Skeletal muscle cell (primary cell): Measurements from ENCODE around the gene OLFML2A.
A peak's percentile ranks its signal among the peaks of the same experiment; 100 is the strongest.
"Not testable (repeated sequence)": the region's sequence is repeated elsewhere in the genome, so short reads cannot be mapped to it uniquely, and the experiment has no call there.

Experiments used
- DNase-seq: peaks from one replicate; pipeline ENCODE4 v3.0.0-alpha.2; 2010; ENCODE audit warnings: low read depth
- H3K4me3 ChIP-seq: 2 replicates; pipeline ENCODE4 v1.5.1; 2011; ENCODE audit warnings: low read depth, mild to moderate bottlenecking, control low read depth, low read length, moderate library complexity

OLFML2A gene

DNA sequence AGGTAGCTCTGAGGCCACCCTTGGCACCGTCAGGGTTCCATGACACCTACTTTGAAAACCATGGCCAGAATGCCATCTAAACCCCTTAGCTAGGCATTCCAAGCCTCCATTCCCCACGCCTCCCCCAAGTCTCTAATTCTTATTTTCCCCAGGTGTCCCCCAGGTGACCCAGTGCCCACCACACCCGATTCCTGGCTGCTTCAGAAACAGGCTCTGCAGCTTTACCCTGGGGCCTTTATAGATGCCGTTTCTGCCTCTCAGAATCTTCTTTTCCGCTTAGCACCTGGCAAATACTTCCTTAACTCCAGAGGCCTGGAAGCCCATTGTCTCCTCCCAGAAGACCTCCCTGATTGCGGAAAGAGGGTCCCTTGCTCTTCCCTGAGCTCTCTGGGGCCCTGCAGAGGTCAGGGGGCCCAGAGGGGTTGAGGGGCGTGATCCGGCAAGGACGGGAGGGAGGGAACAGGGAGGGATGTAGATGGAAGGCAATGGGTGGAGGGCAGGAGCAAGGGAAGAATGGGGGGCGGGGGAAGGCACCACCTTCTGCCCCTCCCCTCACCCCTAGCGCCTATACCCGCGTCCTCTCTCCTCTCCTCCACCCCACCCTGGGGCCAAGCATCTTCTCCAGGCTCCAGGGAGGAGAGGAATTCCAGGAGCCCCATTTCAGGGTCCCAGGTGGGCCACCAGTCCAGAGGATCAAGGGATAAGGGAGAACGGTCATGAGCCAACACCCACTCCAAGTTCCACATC, 64.3 kb downstream of the OLFML2A start:
- H3K4me3 ChIP-seq, result no peak overlapping the region
- DNase-seq, result no peak

GRCh38 chr9:124843456-124844034, 66.6 kb downstream of the OLFML2A start:
- peak; percentile 56 for DNase-seq

GRCh38 chr9:124844291-124844690, 67.4 kb downstream of the OLFML2A start:
- H3K4me3 ChIP-seq, result no peak overlapping the region
- no peak for DNase-seq

More at GRCh38 chr9:124843456-124844034, 66.6 kb downstream of the OLFML2A start:
- H3K4me3 ChIP-seq, result no peak overlapping the region

DNA sequence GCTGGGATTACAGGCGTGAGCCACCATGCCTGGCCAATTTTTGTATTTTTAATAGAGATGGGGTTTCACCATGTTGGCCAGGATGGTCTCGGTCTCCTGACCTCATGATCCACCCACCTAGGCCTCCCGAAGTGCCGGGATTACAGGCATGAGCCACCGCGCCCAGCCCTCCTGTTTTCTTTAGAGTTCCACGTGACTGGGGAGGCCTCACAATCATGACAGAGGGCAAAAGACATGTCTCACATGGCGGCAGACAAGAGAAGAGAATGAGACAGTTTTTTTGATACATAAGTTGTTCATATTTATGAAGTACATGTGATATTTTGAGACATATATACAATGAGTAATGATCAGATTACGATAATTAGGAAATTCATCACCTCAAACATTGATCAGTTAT, 69.5 kb downstream of the OLFML2A start:
- H3K4me3 ChIP-seq, DNase-seq: not testable (repeated sequence)

- no peak for DNase-seq
- no peak overlapping the region for H3K4me3 ChIP-seq
These were observed 70.0 kb downstream of the OLFML2A start for GRCh38 chr9:124846969-124847368.

GRCh38 chr9:124849801-124850200, 72.9 kb downstream of the OLFML2A start:
- peak; percentile 86 for DNase-seq
- H3K4me3 ChIP-seq, result no peak overlapping the region

DNA sequence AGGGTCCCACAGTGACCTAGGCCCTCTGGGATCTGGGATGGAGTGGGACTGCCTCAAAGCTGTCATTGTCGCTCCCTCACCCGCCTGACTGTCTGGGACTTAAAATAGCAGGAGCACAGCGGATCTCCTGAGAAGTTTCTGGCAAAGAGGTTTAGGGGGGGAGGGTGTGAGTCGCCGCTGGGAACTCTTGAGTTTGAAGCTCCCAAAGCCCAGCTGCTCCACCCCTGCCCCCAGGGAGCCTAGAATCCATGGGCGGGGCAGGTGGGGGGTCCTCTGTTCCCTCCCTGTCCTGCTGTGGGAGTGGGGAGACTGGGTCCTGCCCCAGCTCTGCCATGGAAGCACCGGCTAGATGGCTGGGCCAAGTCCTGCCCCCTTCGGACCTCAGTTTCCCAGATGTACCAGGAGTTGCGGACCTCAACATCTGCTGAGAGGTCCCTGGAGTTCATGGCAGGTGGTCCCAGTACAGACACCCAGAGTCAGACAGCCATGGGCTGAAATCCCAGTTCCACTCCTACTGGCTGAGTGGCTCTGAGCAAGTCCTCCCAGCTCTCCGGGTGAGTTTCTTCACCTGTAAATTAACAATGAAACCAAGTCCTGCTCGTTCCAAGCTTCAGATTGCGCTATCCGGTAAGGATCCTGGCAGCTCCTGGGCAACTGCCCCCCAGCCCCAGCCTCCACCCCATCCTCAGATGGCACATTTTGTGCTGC, 75.3 kb downstream of the OLFML2A start:
- no peak for DNase-seq
- H3K4me3 ChIP-seq, result no peak overlapping the region

DNA sequence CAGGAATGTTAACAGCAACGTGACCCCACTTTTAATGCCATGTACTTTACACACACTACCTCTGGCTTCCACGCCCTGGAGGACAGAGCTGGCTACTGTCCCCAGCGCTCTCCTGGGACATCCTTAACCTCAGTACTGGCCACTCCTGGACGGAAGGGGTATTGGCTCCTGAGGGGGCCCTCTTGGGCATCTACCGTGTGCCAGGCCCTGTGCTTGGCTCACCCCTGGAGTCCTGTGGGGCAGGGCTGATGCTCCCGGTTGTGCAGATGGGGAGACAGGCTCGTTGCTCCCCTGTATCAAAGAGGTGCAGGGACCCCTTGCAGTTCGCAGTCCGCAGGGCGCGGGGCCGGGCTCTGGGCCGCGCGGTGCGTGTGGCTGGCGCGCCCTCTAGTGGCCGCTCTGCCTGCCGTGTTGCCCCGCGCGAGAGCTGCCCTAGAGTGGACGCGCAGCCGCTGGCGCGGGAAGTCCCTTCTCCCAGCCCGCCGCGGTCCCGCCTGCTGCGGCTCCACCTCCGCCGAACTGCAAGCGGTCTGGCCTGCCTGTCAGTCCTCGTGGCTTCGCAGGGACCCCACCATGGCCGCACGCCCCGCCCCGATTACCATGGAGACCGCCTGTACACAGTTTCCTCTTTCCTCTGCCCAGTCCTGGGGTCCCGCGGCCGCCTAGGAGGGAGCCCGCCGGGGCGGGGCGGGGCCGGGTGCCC, 76.0 kb downstream of the OLFML2A start, which contains the start of gene WDR38:
TSS of gene WDR38 (plus strand) at position 632 of the 703 bp plus-strand sequence. CDS start 72 bp downstream, outside the sequence.
- peak within 1 kb of the TSS; percentile 51 for H3K4me3 ChIP-seq
- no peak for DNase-seq

DNA sequence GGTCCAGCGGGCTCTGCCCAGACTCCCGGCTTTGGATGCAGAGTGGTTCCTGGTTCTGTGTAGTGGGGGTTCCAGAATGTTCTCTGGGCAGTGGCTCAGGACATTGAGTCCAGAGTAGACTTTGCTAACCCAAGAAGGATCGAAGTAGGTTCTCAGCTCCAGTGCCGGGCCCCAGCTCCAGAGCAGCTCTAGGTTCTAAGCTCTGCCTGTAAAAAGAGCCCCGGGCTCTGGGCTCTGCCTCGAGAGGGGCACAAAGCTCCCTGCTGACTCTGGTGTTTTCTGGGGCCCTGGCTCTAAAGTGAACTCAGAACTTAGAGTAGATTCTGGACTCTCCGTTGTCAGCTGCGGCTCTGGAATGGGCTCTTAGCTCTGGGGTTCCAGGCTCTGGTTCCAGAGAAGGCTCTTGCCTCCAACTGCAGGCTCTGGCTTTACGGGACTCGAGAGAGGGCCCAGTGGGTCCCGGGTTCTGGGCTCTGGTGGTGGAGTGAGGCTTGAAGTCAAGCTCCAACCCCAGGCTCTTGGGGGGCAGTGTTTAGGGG, 76.7 kb downstream of the OLFML2A start:
- DNase-seq, result no peak
- peak overlapping the region; percentile 51 for H3K4me3 ChIP-seq

DNA sequence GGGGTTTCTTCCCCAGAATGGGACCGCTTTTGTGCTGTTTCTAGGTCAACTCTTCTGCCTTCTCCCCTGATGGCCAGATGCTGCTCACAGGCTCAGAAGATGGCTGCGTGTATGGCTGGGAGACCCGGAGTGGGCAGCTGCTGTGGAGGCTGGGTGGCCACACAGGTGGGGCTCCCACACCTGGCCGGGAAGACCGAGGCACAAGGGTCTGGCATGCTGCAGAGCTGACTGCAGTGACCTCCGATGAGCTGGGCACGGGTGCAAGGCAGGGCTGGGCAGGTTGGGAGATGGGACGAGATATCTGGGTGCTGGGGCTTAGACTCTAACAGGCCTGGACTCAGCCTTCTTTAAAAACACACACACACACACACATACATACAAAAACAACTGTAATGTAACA, 77.2 kb downstream of the OLFML2A start:
- no peak overlapping the region for H3K4me3 ChIP-seq
- no peak for DNase-seq

DNA sequence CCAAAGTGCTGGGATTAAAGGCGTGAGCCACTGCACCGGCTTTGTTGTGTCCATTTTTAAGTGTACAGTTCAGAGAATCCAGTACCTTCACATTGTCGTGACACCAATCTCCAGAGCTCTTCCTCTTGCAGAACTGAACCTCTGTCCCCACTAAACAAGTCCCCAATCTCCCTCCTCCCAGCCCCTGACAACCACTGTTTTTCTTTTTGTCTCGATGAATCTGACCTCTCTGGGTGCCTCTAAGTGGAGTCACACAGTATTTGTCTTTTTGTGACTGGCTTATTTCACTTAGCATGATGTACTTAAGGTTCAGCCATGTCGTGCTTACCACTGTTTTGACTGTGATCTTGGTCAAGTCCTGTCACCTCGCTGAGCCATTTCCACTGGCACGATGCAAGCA, 77.9 kb downstream of the OLFML2A start:
- H3K4me3 ChIP-seq, result no peak overlapping the region
- no peak for DNase-seq

DNA sequence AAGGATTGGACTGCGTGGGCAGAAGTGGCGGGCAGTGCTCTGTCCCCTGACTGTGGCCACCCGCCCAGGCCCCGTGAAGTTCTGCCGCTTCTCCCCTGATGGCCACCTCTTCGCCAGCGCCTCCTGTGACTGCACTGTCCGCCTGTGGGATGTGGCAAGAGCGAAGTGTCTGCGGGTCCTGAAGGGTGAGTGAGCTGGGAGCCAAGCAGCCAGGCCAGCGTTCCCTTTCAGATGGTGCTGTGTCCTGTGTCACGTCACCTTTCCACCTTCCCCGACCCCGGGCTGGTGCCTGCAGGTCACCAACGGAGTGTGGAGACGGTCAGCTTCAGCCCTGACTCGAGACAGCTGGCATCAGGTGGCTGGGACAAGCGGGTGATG, 78.6 kb downstream of the OLFML2A start:
- DNase-seq, result no peak
- no peak overlapping the region for H3K4me3 ChIP-seq

DNA sequence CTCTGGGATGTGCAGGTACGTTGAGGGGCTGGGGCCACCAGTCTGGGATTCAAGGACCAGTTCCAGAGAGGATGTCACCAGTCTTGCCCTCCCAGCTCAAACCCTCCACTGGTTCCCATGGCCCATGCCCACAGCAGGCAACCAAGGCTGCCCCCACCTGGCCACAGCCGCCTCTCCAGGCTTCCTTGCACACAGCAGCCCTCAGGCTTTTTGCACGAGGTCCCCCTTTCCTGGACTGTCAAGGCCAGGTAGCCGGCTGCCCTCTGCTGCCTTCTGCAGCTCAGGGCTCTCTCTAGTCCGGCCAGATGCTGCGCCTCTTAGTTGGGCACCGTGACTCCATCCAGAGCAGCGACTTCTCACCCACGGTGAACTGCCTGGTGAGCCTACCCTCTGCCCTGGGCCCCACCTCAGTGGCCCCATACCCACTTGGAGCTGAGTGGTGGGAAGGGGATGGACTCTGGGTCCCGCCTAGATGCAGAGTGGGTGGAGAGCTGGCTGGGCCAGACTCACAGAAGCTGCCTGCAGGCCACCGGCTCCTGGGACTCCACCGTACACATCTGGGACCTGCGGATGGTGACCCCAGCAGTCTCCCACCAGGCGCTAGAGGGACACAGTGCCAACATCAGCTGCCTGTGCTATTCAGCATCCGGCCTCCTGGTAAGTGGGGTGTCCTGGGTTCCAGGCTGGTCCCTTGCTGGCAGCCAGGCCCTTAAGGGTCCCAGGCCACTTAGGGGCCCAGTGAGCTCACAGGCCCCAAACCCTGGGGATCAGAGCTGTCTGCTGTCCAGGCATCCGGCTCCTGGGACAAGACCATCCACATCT, 79.2 kb downstream of the OLFML2A start:
- H3K4me3 ChIP-seq, result no peak overlapping the region
- no peak for DNase-seq

- no peak for DNase-seq
- H3K4me3 ChIP-seq, result no peak overlapping the region
These were observed 80.7 kb downstream of the OLFML2A start for GRCh38 chr9:124857533-124858162.

- no peak overlapping the region for H3K4me3 ChIP-seq
- no peak for DNase-seq
These were observed 81.6 kb downstream of the OLFML2A start for GRCh38 chr9:124858330-124859046.

DNA sequence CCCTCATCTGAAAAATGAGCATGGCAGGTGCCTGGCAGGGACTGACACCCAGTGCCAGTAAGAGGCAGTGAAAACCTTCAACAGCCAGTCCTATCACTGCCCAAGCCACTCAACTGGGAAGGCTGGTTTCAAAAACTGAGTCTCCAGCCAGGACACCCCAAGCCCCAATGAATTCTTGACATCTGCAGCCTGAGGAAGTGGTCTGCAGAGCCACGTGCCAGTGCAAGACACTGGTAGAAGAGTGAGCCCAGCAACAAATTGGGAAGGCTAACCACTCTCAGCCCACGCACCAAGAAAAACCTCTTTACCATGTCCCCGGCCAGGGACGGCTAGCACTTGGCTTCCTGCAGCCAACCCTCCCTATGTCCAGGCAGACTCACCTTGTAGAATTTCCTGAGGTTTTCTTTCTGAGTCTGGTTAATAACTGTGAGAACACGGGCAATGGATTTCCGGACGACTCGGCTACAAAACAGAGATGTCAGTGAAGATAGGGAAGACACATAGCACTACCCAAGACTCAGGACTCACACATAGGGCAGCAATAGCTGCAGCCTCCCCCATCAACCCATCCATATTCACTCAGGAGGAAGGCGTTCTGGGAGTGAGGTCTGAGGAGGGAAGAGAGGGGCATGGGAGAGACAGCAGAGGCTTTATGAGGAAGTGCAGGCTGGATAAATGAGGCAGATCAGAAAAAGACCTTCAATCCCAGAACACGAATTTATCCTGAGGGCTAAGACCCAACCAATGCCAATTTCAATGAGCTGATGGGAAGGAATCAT, 83.1 kb downstream of the OLFML2A start:
- H3K4me3 ChIP-seq, result peak overlapping the region; percentile 94
- DNase-seq, result no peak
